Endothelial cell of umbilical vein (primary cell): Measurements from ENCODE around the gene ZBTB32. TPM values are rescaled to one million over a fixed set of nuclear protein-coding genes. Genes with fewer than 3 reads are reported as not detected.

Source experiments
- BruUV-seq: library from RNA; stranded (reverse); fragments of 400-500 nt; replicated peaks from 2 replicates; lab custom pipeline; 2021; lab: Mats Ljungman, UMichigan
- CTCF ChIA-PET: fragments of 300-600, 350-600 bp; sonication (Branson Sonifier 250); formaldehyde crosslinking; loops from one replicate; lab custom pipeline; 2021; ENCODE audit warnings: antibody characterized with exemption, inconsistent platforms; lab: Charles Lee
- POLR2A ChIA-PET: fragments of 300-600, 350-600 bp; sonication (Branson Sonifier 250); formaldehyde crosslinking; loops from one replicate; lab custom pipeline; 2021; ENCODE audit warnings: antibody characterized with exemption, inconsistent platforms; lab: Charles Lee
- DNase-seq: peaks from one replicate; pipeline ENCODE4 v3.0.0-alpha.2; 2011; ENCODE audit warnings: low read depth, low spot score
- FAIRE-seq: peaks from 2 replicates; lab custom pipeline; 2011; peaks lifted over from hg19 to GRCh38; lab: Jason Lieb, UNC
- H2AFZ ChIP-seq: 2 replicates; pipeline ENCODE4 v1.6.0; 2012; ENCODE audit warnings: low read depth, low read length, control low read depth, inconsistent platforms
- H3K27ac ChIP-seq: 2 replicates; pipeline ENCODE4 v1.5.1; 2011; ENCODE audit warnings: low read depth, mild to moderate bottlenecking, control low read depth, low read length, moderate library complexity; ENCODE audit not compliant: insufficient read depth
- H3K27me3 ChIP-seq, 2 experiments: 2 replicates each; pipeline versions ENCODE4 v1.6.0 to v1.6.1; 2011; ENCODE audit warnings: low read length in 2 of 2, mixed read lengths in 1 of 2; ENCODE audit not compliant: control insufficient read depth in 2 of 2, insufficient read depth in 2 of 2
- H3K36me3 ChIP-seq, 2 experiments: 2 replicates in 1 of 2; 3 replicates in 1 of 2; pipeline ENCODE4 v1.5.1; 2011; ENCODE audit warnings: low read length in 2 of 2, mild to moderate bottlenecking in 1 of 2, moderate library complexity in 1 of 2; ENCODE audit not compliant: control insufficient read depth in 2 of 2, insufficient read depth in 2 of 2; ENCODE audit errors: extremely low read depth in 1 of 2
- H3K4me1 ChIP-seq: 3 replicates; pipeline ENCODE4 v1.5.1; 2011; ENCODE audit warnings: mild to moderate bottlenecking, low read length; ENCODE audit not compliant: control insufficient read depth, insufficient read depth; ENCODE audit errors: extremely low read depth
- H3K4me2 ChIP-seq: 2 replicates; pipeline ENCODE4 v1.6.1; 2011; ENCODE audit warnings: low read length, control low read depth, mixed read lengths; ENCODE audit not compliant: insufficient read depth
- H3K4me3 ChIP-seq, 3 experiments: fragments of 200-600 bp in 1 of 3; sonication (generic), shearing (Covaris generic) in 1 of 3; replicated peaks in 1 of 3; 2 replicates each; pipeline ENCODE4 v1.5.1; 2011 to 2016; ENCODE audit warnings: control low read depth in 3 of 3, low read length in 3 of 3, mild to moderate bottlenecking in 2 of 3, inconsistent platforms in 1 of 3, low read depth in 1 of 3, moderate library complexity in 1 of 3; ENCODE audit not compliant: insufficient read depth in 1 of 3
- H3K79me2 ChIP-seq: 2 replicates; pipeline ENCODE4 v1.6.0; 2012; ENCODE audit warnings: low read length, inconsistent platforms; ENCODE audit not compliant: control insufficient read depth, insufficient read depth
- H3K9ac ChIP-seq: replicated peaks from 2 replicates; pipeline ENCODE3; 2011; ENCODE audit warnings: low read length, control low read depth; ENCODE audit not compliant: insufficient read depth; ENCODE audit errors: extremely low read depth
- H3K9me1 ChIP-seq: replicated peaks from 3 replicates; pipeline ENCODE4 v1.6.0; 2011; ENCODE audit warnings: mild to moderate bottlenecking, low read length; ENCODE audit not compliant: control insufficient read depth, insufficient read depth; ENCODE audit errors: extremely low read depth
- H3K9me3 ChIP-seq: replicated peaks from 2 replicates; pipeline ENCODE4 v1.5.1; 2012; ENCODE audit warnings: low read length, inconsistent platforms; ENCODE audit not compliant: control insufficient read depth, insufficient read depth
- H4K20me1 ChIP-seq: replicated peaks from 2 replicates; pipeline ENCODE3; 2011; ENCODE audit warnings: mild to moderate bottlenecking, low read length; ENCODE audit not compliant: control insufficient read depth, insufficient read depth; ENCODE audit errors: extremely low read depth
- EZH2 ChIP-seq: IDR thresholded peaks from 2 replicates; pipeline ENCODE4 v1.6.1; 2012; ENCODE audit warnings: borderline replicate concordance, low read depth, mild to moderate bottlenecking, moderate library complexity, low read length, inconsistent platforms; ENCODE audit not compliant: severe bottlenecking
- FOS ChIP-seq: IDR thresholded peaks from 2 replicates; pipeline ENCODE4 v1.6.1; 2011; ENCODE audit warnings: mild to moderate bottlenecking, low read length, moderate library complexity, borderline replicate concordance; ENCODE audit not compliant: insufficient read depth
- MYC ChIP-seq: IDR thresholded peaks from one replicate; pipeline ENCODE4 v1.6.1; 2011; ENCODE audit warnings: mild to moderate bottlenecking, low read depth, low read length
- POLR2A ChIP-seq: IDR thresholded peaks from 2 replicates; pipeline ENCODE4 v1.6.1; 2012; ENCODE audit warnings: low read depth, mild to moderate bottlenecking, control low read depth, low read length
- dilution Hi-C: fragments of 300-500 bp; cut with MboI; formaldehyde crosslinking; loops from one replicate; pipeline ENCODE4 v1.15.0; 2019; ENCODE audit warnings: low sequenced_read_pairs; ENCODE audit not compliant: extremely low pct_ligation_motif_present
- intact Hi-C: fragments of 100-400 bp; cut with micrococcal nuclease; formaldehyde crosslinking; loops from one replicate; pipeline ENCODE4 v1.10.0; 2022
- polyA plus RNA-seq, 4 experiments: library from polyadenylated mRNA; depleted of rRNA in 3 of 4; stranded (reverse) in 3 of 4; unstranded in 1 of 4; fragments of >200 nt; gene quantifications; 2 replicates each; pipeline versions ENCODE4 v1.2.1 to v1.2.3, GENCODE V29; 2011 to 2012; ENCODE audit warnings: missing spikeins in 1 of 4
- total RNA-seq: library from RNA; stranded (reverse); gene quantifications from 2 replicates; pipeline ENCODE4 v1.2.3, GENCODE V29; 2021
- TF ChIP-seq, protein P1 (sequence below), 2 donors: IDR thresholded peaks; 1 replicate in 1 of 2; 2 replicates in 1 of 2; pipeline ENCODE4 v1.5.1; 2011; ENCODE audit warnings: low read length in 2 of 2, mild to moderate bottlenecking in 2 of 2, moderate library complexity in 2 of 2, control low read depth in 1 of 2, inconsistent platforms in 1 of 2, low read depth in 1 of 2; ENCODE audit not compliant: insufficient read depth in 1 of 2; ENCODE audit errors: extremely low read depth in 1 of 2

Gene ZBTB32
- total and polyA plus RNA-seq, 2 donors (not counting 3 experiments of a cell fraction or from before 2014, with no cell fraction given): not detected

DNA sequence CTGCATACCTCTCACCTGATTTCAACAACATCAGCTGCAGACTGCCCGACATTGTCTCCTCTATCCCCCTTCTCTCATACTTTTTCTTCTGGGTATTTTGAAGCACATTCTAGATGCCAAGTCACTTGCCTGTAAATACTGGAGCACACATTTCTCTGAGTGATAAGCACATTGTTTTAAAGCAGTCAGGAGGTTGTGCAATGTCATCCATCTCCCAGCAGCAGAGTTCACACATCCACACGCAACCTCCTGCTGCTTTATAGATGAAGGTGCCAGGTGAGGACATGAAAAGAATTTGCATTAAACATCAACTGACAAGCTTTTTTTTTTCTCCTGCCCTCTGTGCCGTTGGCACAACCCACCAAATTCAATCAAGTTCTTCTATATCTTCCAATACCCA is 32.5 kb upstream of the ZBTB32 start:
- H3K9ac ChIP-seq: no peak overlapping the region

More for the DNA sequence above, 32.5 kb upstream of the ZBTB32 start:
- no peak for DNase-seq
- Histone ChIP-seq H3K4me2 (no peak overlapping the region), H3K79me2 (no peaks in the 10 kb centered on the region), H3K4me3 (no peak overlapping the region), H3K27me3 (peaks cover 2 to 6% of the 10 kb centered on the region in 2 experiments), H3K4me1 (no peaks in the 10 kb centered on the region), H3K9me3 (no peaks in the 10 kb centered on the region), H4K20me1 (no peaks in the 10 kb centered on the region), H2AFZ (no peak overlapping the region), H3K27ac (no peak overlapping the region), H3K9me1 (no peaks in the 10 kb centered on the region), H3K36me3 (no peaks in the 10 kb centered on the region)
- no peak for FAIRE-seq
- TF ChIP-seq EZH2: no peak
- no peak for TF ChIP-seq POLR2A
- no peak for TF ChIP-seq MYC
- TF ChIP-seq FOS: no peak
- TF ChIP-seq, protein P1, sequence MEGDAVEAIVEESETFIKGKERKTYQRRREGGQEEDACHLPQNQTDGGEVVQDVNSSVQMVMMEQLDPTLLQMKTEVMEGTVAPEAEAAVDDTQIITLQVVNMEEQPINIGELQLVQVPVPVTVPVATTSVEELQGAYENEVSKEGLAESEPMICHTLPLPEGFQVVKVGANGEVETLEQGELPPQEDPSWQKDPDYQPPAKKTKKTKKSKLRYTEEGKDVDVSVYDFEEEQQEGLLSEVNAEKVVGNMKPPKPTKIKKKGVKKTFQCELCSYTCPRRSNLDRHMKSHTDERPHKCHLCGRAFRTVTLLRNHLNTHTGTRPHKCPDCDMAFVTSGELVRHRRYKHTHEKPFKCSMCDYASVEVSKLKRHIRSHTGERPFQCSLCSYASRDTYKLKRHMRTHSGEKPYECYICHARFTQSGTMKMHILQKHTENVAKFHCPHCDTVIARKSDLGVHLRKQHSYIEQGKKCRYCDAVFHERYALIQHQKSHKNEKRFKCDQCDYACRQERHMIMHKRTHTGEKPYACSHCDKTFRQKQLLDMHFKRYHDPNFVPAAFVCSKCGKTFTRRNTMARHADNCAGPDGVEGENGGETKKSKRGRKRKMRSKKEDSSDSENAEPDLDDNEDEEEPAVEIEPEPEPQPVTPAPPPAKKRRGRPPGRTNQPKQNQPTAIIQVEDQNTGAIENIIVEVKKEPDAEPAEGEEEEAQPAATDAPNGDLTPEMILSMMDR (IDR thresholded peaks at IDR 0.05; ENCODE audit: extremely low read depth in 1 of 2, insufficient read depth in 1 of 2, low read depth in 1 of 2, low read length in 2 of 2): no peak
- ChIA-PET POLR2A (interaction anchor here (0.6 kb wide), 1 partner anchor 28 kb away, joined by 4 read pairs; no protein-coding TSS in a partner anchor), CTCF (no interaction called here)
- intact Hi-C loops: no loop called here
- dilution Hi-C loops: no loop called here
- BruUV-seq: no TSS peak
